Prostate gland (tissue), 2 donors: Measurements from ENCODE around the gene LENG8.

Experiments
- CTCF ChIP-seq, 4 experiments: fragments of 200-600 bp in 2 of 4; fragments of 450-650 bp in 2 of 4; sonication (generic) in 2 of 4; IDR thresholded peaks; 1 replicate in 3 of 4; 2 replicates in 1 of 4; pipeline ENCODE4 v1.5.1; 2016 to 2019; ENCODE audit warnings: antibody characterized with exemption in 4 of 4, mild to moderate bottlenecking in 2 of 4, moderate library complexity in 2 of 4
- POLR2A ChIP-seq: fragments of 450-650 bp; IDR thresholded peaks from one replicate; pipeline ENCODE4 v1.6.1; 2016; ENCODE audit warnings: antibody characterized with exemption, mild to moderate bottlenecking
- POLR2AphosphoS5 ChIP-seq: sonication (generic); formaldehyde crosslinking; IDR thresholded peaks from one replicate; pipeline ENCODE4 v1.6.1; 2017; ENCODE audit warnings: antibody characterized with exemption

GRCh38 chr19:54408456-54409026 lies 40.5 kb upstream of the LENG8 start:
- TF ChIP-seq CTCF (IDR thresholded peaks at IDR 0.05), result no peak
- TF ChIP-seq POLR2A, result no peak
- no peak for TF ChIP-seq POLR2AphosphoS5
